ENCODE measurements around the gene CDC27.
"Not testable (repeated sequence)": the region's sequence is repeated elsewhere in the genome, so short reads cannot be mapped to it uniquely, and the experiment has no call there.

Gene CDC27

GRCh38 chr17:47162013-47162622 lies 27.0 kb downstream of the CDC27 start:
- no peak for DNase-seq (ENCODE audit: low spot score)
- TF ChIP-seq CTCF (IDR thresholded peaks at IDR 0.05; ENCODE audit: borderline replicate concordance, control extremely low read depth, extremely low read depth, insufficient read depth, missing control alignments): no peak
- in situ Hi-C loops (cut with MboI; ENCODE audit: low sequenced_read_pairs, unreplicated experiment): no loop called here

- in situ Hi-C loops (cut with MboI; ENCODE audit: low sequenced_read_pairs, unreplicated experiment): no loop called here
These were observed 29.8 kb downstream of the CDC27 start for GRCh38 chr17:47159315-47159714.

DNA sequence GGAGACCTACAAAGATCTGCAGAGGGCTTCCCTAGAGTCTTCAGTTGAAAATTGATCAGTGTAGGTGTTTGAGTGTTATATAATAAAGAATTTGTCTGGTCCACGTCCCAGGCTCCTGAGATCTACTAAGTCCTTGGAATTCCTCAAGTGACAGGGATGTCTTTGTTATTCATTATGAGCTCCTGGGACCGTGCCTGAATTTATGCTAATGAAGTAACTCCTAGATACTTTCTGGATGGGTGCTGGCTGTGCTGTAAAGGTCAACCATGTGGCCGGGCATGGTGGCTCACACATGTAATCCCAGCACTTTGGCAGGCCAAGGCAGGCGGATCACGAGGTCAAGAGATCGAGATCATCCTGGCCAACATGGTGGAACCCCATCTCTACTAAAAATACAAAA lies 43.7 kb downstream of the CDC27 start:
- in situ Hi-C loops (cut with MboI; ENCODE audit: low sequenced_read_pairs, unreplicated experiment): no loop called here
- no peak for TF ChIP-seq CTCF (IDR thresholded peaks at IDR 0.05; ENCODE audit: borderline replicate concordance, control extremely low read depth, extremely low read depth, insufficient read depth, missing control alignments)
- DNase-seq (ENCODE audit: low spot score): no peak

More at GRCh38 chr17:47159315-47159714, 29.8 kb downstream of the CDC27 start:
- DNase-seq (ENCODE audit: low spot score): no peak
- TF ChIP-seq CTCF (IDR thresholded peaks at IDR 0.05; ENCODE audit: borderline replicate concordance, control extremely low read depth, extremely low read depth, insufficient read depth, missing control alignments): no peak

GRCh38 chr17:47135235-47135634 lies 53.9 kb downstream of the CDC27 start:
- TF ChIP-seq CTCF (IDR thresholded peaks at IDR 0.05; ENCODE audit: borderline replicate concordance, control extremely low read depth, extremely low read depth, insufficient read depth, missing control alignments): no peak
- in situ Hi-C loops (cut with MboI; ENCODE audit: low sequenced_read_pairs, unreplicated experiment): no loop called here
- DNase-seq (ENCODE audit: low spot score): no peak

DNA sequence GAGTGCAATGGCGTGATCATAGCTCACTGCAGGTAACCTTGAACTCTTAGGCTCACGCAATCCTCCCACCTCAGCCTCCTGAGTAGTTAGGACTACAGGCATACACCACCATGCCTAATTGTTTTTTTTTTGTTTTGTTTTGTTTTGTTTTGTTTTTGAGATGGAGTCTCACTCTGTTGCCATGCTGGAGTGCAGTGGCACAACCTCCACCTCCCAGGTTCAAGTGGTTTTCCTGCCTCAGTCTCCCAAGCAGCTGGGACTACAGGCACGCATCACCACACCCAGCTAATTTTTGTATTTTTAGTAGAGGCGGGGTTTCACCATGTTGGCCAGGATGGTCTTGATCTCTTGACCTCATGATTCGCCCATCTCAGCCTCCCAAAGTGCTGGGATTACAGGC lies 54.7 kb downstream of the CDC27 start:
- DNase-seq (ENCODE audit: low spot score); in situ Hi-C loops (cut with MboI; ENCODE audit: low sequenced_read_pairs, unreplicated experiment): not testable (repeated sequence)

GRCh38 chr17:47131761-47132160 lies 57.3 kb downstream of the CDC27 start:
- no peak for TF ChIP-seq CTCF (IDR thresholded peaks at IDR 0.05; ENCODE audit: borderline replicate concordance, control extremely low read depth, extremely low read depth, insufficient read depth, missing control alignments)
- no peak for DNase-seq (ENCODE audit: low spot score)
- in situ Hi-C loops (cut with MboI; ENCODE audit: low sequenced_read_pairs, unreplicated experiment): no loop called here

DNA sequence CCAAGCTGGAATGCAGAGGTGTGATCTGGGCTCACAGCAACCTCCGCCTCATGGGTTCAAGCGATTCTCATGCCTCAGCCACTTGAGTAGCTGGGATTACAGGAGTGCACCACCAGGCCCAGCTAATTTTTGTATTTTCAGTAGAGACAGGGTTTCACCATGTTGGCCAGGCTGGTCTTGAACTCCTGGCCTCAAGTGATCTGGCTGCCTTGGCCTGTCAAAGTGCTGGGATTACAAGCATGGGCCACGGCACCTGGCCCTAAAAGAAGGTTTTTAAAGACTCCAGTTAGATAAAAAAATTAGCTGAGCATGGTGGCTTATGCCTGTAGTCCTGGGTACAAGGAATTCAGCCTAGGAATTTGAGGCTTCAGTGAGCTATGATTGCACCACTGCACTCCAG lies 62.3 kb downstream of the CDC27 start:
- in situ Hi-C loops (cut with MboI; ENCODE audit: low sequenced_read_pairs, unreplicated experiment); DNase-seq (ENCODE audit: low spot score): not testable (repeated sequence)

DNA sequence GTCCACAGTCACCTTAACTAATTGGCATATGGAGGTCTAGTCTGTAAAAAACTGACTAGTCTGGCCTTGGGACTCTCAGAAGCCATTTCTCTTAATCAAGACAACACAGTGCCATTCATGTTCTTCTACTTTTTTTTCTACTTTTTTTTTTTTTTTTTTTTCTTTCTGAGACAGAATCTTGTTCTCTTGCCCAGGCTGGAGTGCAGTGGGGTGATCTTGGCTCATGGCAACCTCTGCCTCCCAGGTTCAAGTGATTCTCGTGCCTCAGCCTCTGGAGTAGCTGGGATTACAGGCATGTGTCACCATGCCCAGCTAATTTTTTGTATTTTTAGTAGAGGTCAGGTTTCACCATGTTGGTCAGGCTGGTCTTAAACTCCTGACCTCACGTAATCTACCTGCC lies 65.8 kb downstream of the CDC27 start:
- DNase-seq (ENCODE audit: low spot score); in situ Hi-C loops (cut with MboI; ENCODE audit: low sequenced_read_pairs, unreplicated experiment): not testable (repeated sequence)

Data from GM13976 (cell line).